Measurements from ENCODE around the gene SRF.

DNA sequence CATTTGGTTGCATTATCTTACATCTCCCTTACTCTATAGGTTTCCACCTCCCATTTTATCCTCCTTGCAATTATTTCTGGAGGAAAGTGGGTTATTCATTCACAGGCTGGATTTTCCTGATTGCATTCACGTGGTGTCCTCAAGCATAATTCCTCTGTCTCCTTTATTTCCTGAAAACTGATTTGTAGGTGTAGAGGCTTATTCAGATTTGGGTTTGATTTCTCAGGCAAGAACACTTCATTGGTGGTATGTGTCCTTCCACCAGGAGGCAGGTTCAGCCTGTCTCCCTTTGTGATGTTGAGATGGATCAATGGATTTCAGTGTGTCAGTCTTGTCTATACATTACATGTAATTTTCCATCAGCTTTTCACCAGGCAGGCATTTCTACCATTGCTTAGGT is 40.9 kb downstream of the SRF start:
- TF ChIP-seq, protein P1, sequence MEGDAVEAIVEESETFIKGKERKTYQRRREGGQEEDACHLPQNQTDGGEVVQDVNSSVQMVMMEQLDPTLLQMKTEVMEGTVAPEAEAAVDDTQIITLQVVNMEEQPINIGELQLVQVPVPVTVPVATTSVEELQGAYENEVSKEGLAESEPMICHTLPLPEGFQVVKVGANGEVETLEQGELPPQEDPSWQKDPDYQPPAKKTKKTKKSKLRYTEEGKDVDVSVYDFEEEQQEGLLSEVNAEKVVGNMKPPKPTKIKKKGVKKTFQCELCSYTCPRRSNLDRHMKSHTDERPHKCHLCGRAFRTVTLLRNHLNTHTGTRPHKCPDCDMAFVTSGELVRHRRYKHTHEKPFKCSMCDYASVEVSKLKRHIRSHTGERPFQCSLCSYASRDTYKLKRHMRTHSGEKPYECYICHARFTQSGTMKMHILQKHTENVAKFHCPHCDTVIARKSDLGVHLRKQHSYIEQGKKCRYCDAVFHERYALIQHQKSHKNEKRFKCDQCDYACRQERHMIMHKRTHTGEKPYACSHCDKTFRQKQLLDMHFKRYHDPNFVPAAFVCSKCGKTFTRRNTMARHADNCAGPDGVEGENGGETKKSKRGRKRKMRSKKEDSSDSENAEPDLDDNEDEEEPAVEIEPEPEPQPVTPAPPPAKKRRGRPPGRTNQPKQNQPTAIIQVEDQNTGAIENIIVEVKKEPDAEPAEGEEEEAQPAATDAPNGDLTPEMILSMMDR (conservative IDR thresholded peaks at IDR 0.05 in 1 of 2, IDR thresholded peaks at IDR 0.05 in 1 of 2; ENCODE audit: low read depth in 1 of 2, low read length in 2 of 2): no peak
- no peak for TF ChIP-seq EZH2 (IDR thresholded peaks at IDR 0.05; ENCODE audit: low read length, missing control alignments)
